Progenitor cell of endocrine pancreas (in vitro differentiated cells): Measurements from ENCODE around the gene ARFIP1. TPM values are rescaled to one million over a fixed set of nuclear protein-coding genes. Genes with fewer than 3 reads are reported as not detected.
"Not testable (repeated sequence)": the region's sequence is repeated elsewhere in the genome, so short reads cannot be mapped to it uniquely, and the experiment has no call there.

ENCODE experiments used
- DNase-seq: peaks from one replicate; pipeline ENCODE4 v3.0.0; 2021; ENCODE audit warnings: low spot score; ENCODE audit not compliant: unreplicated experiment
- H3K27ac Mint-ChIP-seq: 2 replicates; pipeline ENCODE4 v1.8.0; 2021; ENCODE audit warnings: mild to moderate bottlenecking, moderate library complexity, mixed read lengths
- H3K27me3 Mint-ChIP-seq: 2 replicates; pipeline ENCODE4 v1.8.0; 2021; ENCODE audit warnings: mixed read lengths
- H3K36me3 Mint-ChIP-seq: 2 replicates; pipeline ENCODE4 v1.8.0; 2022; ENCODE audit warnings: mixed read lengths; ENCODE audit not compliant: insufficient read depth
- H3K4me1 Mint-ChIP-seq: 2 replicates; pipeline ENCODE4 v1.8.0; 2021; ENCODE audit warnings: low read depth, mixed read lengths
- H3K4me3 Mint-ChIP-seq: 2 replicates; pipeline ENCODE4 v1.8.0; 2021; ENCODE audit warnings: low read depth, mild to moderate bottlenecking, moderate library complexity, mixed read lengths
- H3K9me3 Mint-ChIP-seq: 2 replicates; pipeline ENCODE4 v1.8.0; 2021; ENCODE audit warnings: low read depth, mixed read lengths
- CTCF ChIP-seq: fragments of 200-600 bp; sonication (generic); IDR thresholded peaks from one replicate; pipeline ENCODE4 v1.5.0; 2021; ENCODE audit warnings: antibody characterized with exemption, mild to moderate bottlenecking; ENCODE audit not compliant: unreplicated experiment
- total RNA-seq: library from RNA; stranded (reverse); gene quantifications from 2 replicates; pipeline ENCODE4 v1.2.1, GENCODE V29; 2021

ARFIP1 gene
- total RNA-seq, 1 donor from 2014 or later, result 31.7 TPM

GRCh38 chr4:152862608-152863007 lies 82.9 kb downstream of the ARFIP1 start:
- Mint-ChIP-seq H3K4me3 (no peak overlapping the region), H3K27ac (no peak overlapping the region), H3K9me3 (no peaks in the 10 kb centered on the region), H3K4me1 (no peaks in the 10 kb centered on the region), H3K27me3 (no peaks in the 10 kb centered on the region), H3K36me3 (peaks cover 16% of the 10 kb centered on the region)
- TF ChIP-seq CTCF, result no peak
- DNase-seq, result no peak

DNA sequence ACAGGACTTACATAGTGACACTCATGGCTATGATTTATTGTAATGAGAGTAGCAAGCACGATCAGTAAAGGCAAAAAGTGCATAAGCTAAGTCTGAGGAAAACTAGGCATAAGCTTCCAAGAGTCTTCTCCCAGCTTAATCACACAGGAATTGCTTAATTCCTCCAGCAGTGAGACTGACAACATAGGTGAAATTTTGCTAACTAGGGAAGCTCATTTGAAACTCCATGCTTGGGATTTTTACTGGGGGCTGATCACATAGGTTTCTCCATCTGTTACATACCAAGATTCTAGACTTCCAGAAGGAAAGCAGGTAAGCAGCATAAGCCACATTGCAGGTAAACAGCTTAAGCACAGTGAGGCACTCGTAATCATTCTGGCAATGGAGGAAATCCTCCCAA lies 84.6 kb downstream of the ARFIP1 start:
- Mint-ChIP-seq H3K36me3 (peaks cover 17% of the 10 kb centered on the region), H3K27ac (no peak overlapping the region), H3K27me3 (no peaks in the 10 kb centered on the region), H3K4me1 (no peaks in the 10 kb centered on the region), H3K4me3 (no peak overlapping the region), H3K9me3 (no peaks in the 10 kb centered on the region)
- no peak for TF ChIP-seq CTCF
- no peak for DNase-seq

GRCh38 chr4:152866432-152866993 lies 86.8 kb downstream of the ARFIP1 start:
- peaks cover 17% of the 10 kb centered on the region for H3K36me3 Mint-ChIP-seq
- not testable (repeated sequence) for DNase-seq, H3K4me1 Mint-ChIP-seq, H3K27ac Mint-ChIP-seq, H3K9me3 Mint-ChIP-seq, H3K4me3 Mint-ChIP-seq, H3K27me3 Mint-ChIP-seq

DNA sequence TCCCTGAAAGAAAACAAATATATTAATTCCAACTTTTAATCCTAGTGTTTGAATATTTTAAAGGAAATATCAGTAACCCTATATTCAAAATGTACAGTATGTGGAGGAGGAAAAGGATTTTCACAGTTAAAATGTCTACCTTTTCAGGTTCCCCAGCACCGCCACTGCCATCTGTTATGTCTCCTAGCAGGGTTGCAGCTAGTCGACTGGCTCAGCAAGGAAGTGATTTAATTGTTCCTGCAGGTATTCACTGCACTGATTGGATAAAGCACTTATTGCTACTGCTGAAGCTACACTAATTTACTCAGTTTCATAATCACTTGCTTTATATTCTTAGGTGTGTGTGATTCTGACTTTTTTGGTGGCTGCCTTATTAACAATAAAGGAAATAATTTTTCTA lies 90.9 kb downstream of the ARFIP1 start:
- Mint-ChIP-seq H3K4me1 (peaks cover 4% of the 10 kb centered on the region), H3K27ac (no peak overlapping the region)

GRCh38 chr4:152875261-152875660 lies 95.5 kb downstream of the ARFIP1 start:
- no peak overlapping the region for H3K27ac Mint-ChIP-seq
- no peak for DNase-seq
- peaks cover 39% of the 10 kb centered on the region for H3K36me3 Mint-ChIP-seq
- no peaks in the 10 kb centered on the region for H3K27me3 Mint-ChIP-seq
- peaks cover 13% of the 10 kb centered on the region for H3K9me3 Mint-ChIP-seq
- TF ChIP-seq CTCF, result no peak
- H3K4me3 Mint-ChIP-seq, result no peak overlapping the region
- H3K4me1 Mint-ChIP-seq, result peaks cover 4% of the 10 kb centered on the region

More for the DNA sequence above, 90.9 kb downstream of the ARFIP1 start:
- no peak for TF ChIP-seq CTCF
- Mint-ChIP-seq H3K27me3 (no peaks in the 10 kb centered on the region), H3K36me3 (peaks cover 21% of the 10 kb centered on the region), H3K9me3 (no peaks in the 10 kb centered on the region), H3K4me3 (no peak overlapping the region)
- no peak for DNase-seq

DNA sequence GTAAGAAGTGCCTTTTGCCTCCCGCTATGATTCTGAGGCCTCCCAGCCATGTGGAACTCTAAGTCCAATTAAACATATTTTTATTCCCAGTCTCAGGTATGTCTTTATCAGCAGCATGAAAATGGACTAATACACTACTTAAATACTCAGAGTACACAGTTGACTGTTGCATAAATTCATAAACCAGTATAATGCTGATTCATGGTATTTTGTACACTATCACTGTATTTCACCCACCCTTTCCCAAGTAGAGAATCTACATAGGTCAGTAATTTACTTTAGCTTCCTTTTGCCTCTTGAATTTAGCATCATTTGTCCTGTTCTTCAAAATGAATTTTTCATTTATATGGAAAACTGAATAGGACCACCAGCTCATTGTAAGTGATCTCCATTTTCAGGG lies 98.1 kb downstream of the ARFIP1 start:
- no peaks in the 10 kb centered on the region for H3K4me1 Mint-ChIP-seq
- H3K27ac Mint-ChIP-seq, result no peak overlapping the region
- DNase-seq, result no peak
- H3K27me3 Mint-ChIP-seq, result no peaks in the 10 kb centered on the region
- H3K4me3 Mint-ChIP-seq, result no peak overlapping the region
- no peak for TF ChIP-seq CTCF
- H3K9me3 Mint-ChIP-seq, result peaks cover 13% of the 10 kb centered on the region
- peaks cover 41% of the 10 kb centered on the region for H3K36me3 Mint-ChIP-seq
